HCT116 (cell line): ENCODE data around the gene DUSP2. TPM values are rescaled to one million over a fixed set of nuclear protein-coding genes. Genes with fewer than 3 reads are reported as not detected.

Experiments
- ATAC-seq: fragments of 200-7000 bp; cut with Tn5 transposase; 2 replicates; pipeline ENCODE4 v1.9.1; 2020; ENCODE audit warnings: mild to moderate bottlenecking, moderate library complexity
- BruUV-seq: library from RNA; stranded (reverse); fragments of 400-500 nt; replicated peaks from 2 replicates; lab custom pipeline; 2021; lab: Mats Ljungman, UMichigan
- CTCF ChIA-PET: fragments of 300-600 bp; sonication (Branson Sonifier 250); formaldehyde crosslinking; loops from one replicate; lab custom pipeline; 2021; ENCODE audit warnings: antibody characterized with exemption; lab: Charles Lee
- POLR2A ChIA-PET: fragments of 300-600, 350-600 bp; sonication (Branson Sonifier 250); formaldehyde crosslinking; loops from one replicate; lab custom pipeline; 2021; ENCODE audit warnings: antibody characterized with exemption; lab: Charles Lee
- RAD21 ChIA-PET, 2 experiments: fragments of 300-600 bp; sonication (Branson Sonifier 250); formaldehyde crosslinking; loops; one replicate each; lab custom pipeline; 2023; ENCODE audit warnings: low total read pairs in 2 of 2; ENCODE audit not compliant: uncharacterized antibody in 2 of 2, unreplicated experiment in 2 of 2, low non-redundant PET in 1 of 2; lab: Charles Lee
- DNase-seq: peaks from one replicate; pipeline ENCODE4 v3.0.0-alpha.2; 2010; ENCODE audit warnings: low read depth, low spot score
- H2AFZ ChIP-seq: fragments of 200-600 bp; shearing (Covaris generic), sonication (generic); 2 replicates; pipeline ENCODE4 v1.6.1; 2017; ENCODE audit warnings: low read depth, mixed run types, mixed read lengths, antibody characterized with exemption, low read length; ENCODE audit not compliant: poor library complexity, severe bottlenecking
- H3K27ac ChIP-seq: 2 replicates; pipeline ENCODE4 v1.5.1; 2012; ENCODE audit warnings: low read depth, low read length
- H3K27me3 ChIP-seq: fragments of 200-600 bp; sonication (generic); 2 replicates; pipeline ENCODE4 v1.6.1; 2016; ENCODE audit warnings: mixed run types, low read length, mixed read lengths; ENCODE audit not compliant: insufficient read depth
- H3K36me3 ChIP-seq, 2 experiments: fragments of 200-500 bp in 1 of 2; fragments of 200-600 bp in 1 of 2; sonication (Bioruptor generic) in 1 of 2; sonication (generic) in 1 of 2; 2 replicates each; pipeline versions ENCODE4 v1.5.1 to v1.6.1; 2014 to 2016; ENCODE audit warnings: low read length in 2 of 2, inconsistent platforms in 1 of 2, mixed read lengths in 1 of 2, mixed run types in 1 of 2; ENCODE audit not compliant: insufficient read depth in 2 of 2, control insufficient read depth in 1 of 2
- H3K4me1 ChIP-seq, 2 experiments: fragments of 200-600 bp in 1 of 2; sonication (generic) in 1 of 2; 2 replicates each; pipeline versions ENCODE4 v1.5.1 to v1.6.1; 2012 to 2017; ENCODE audit warnings: low read length in 2 of 2, inconsistent platforms in 1 of 2, mild to moderate bottlenecking in 1 of 2, mixed read lengths in 1 of 2, mixed run types in 1 of 2, moderate library complexity in 1 of 2; ENCODE audit not compliant: insufficient read depth in 2 of 2, control insufficient read depth in 1 of 2
- H3K4me2 ChIP-seq: fragments of 200-600 bp; sonication (generic); 2 replicates; pipeline ENCODE4 v1.6.1; 2017; ENCODE audit warnings: mixed run types, low read length, mixed read lengths
- H3K4me3 ChIP-seq, 2 experiments: fragments of 200-600 bp in 1 of 2; sonication (generic) in 1 of 2; replicated peaks in 1 of 2; 2 replicates each; pipeline ENCODE4 v1.5.1; 2011 to 2016; ENCODE audit warnings: low read length in 2 of 2, control low read depth in 1 of 2, low read depth in 1 of 2, mild to moderate bottlenecking in 1 of 2, mixed read lengths in 1 of 2, mixed run types in 1 of 2
- H3K79me2 ChIP-seq: fragments of 200-600 bp; sonication (generic); 2 replicates; pipeline ENCODE4 v1.6.1; 2017; ENCODE audit warnings: mild to moderate bottlenecking, mixed run types, low read length, moderate library complexity, mixed read lengths; ENCODE audit not compliant: insufficient read depth
- H3K9ac ChIP-seq: fragments of 200-600 bp; sonication (generic); 2 replicates; pipeline ENCODE4 v1.6.1; 2016; ENCODE audit warnings: low read length, mixed read lengths
- H3K9me2 ChIP-seq: fragments of 200-600 bp; sonication (generic), shearing (Covaris generic); 2 replicates; pipeline ENCODE4 v1.6.1; 2017; ENCODE audit warnings: mixed run types, mild to moderate bottlenecking, moderate library complexity; ENCODE audit not compliant: insufficient read depth
- H3K9me3 ChIP-seq, 2 experiments: fragments of 200-500 bp in 1 of 2; fragments of 200-600 bp in 1 of 2; sonication (Bioruptor generic) in 1 of 2; sonication (generic) in 1 of 2; 2 replicates each; pipeline ENCODE4 v1.6.1; 2014 to 2017; ENCODE audit warnings: low read length in 2 of 2, mixed read lengths in 2 of 2, inconsistent platforms in 1 of 2, low read depth in 1 of 2, mild to moderate bottlenecking in 1 of 2, mixed run types in 1 of 2, moderate library complexity in 1 of 2; ENCODE audit not compliant: control insufficient read depth in 1 of 2, insufficient read depth in 1 of 2
- H4K20me1 ChIP-seq: fragments of 200-600 bp; sonication (generic), shearing (Covaris generic); 2 replicates; pipeline ENCODE4 v1.6.1; 2017; ENCODE audit warnings: mixed run types, mild to moderate bottlenecking, moderate library complexity; ENCODE audit not compliant: insufficient read depth
- CTCF ChIP-seq, 3 experiments: fragments of 200-600 bp in 1 of 3; sonication (generic) in 1 of 3; IDR thresholded peaks in 2 of 3; conservative IDR thresholded peaks in 1 of 3; 2 replicates each; pipeline ENCODE4 v1.5.1; 2012 to 2017; ENCODE audit warnings: low read depth in 2 of 3, low read length in 2 of 3, antibody characterized with exemption in 1 of 3, borderline replicate concordance in 1 of 3, control low read depth in 1 of 3, mild to moderate bottlenecking in 1 of 3, mixed read lengths in 1 of 3, mixed run types in 1 of 3, moderate library complexity in 1 of 3; ENCODE audit not compliant: insufficient read depth in 1 of 3
- EGR1 ChIP-seq: IDR thresholded peaks from 2 replicates; pipeline ENCODE4 v1.6.1; 2012; ENCODE audit warnings: low read depth
- EZH2 ChIP-seq: fragments of 200-600 bp; sonication (generic); IDR thresholded peaks from 2 replicates; pipeline ENCODE4 v1.6.1; 2017; ENCODE audit warnings: antibody characterized with exemption, mixed run types
- REST ChIP-seq: IDR thresholded peaks from 2 replicates; pipeline ENCODE4 v1.6.1; 2012; ENCODE audit warnings: low read depth
- SP1 ChIP-seq: IDR thresholded peaks from 2 replicates; pipeline ENCODE4 v1.6.1; 2012; ENCODE audit warnings: low read depth
- intact Hi-C: fragments of 100-400 bp; cut with micrococcal nuclease; formaldehyde crosslinking; loops from 2 replicates; pipeline ENCODE4 v1.10.0; 2022
- total RNA-seq: library from RNA; stranded (reverse); gene quantifications from one replicate; pipeline ENCODE4 v1.2.1, GENCODE V29; 2021; ENCODE audit not compliant: unreplicated experiment
- TF ChIP-seq, protein P1 (sequence below): IDR thresholded peaks from 2 replicates; pipeline ENCODE4 v1.6.1; 2012

The DUSP2 gene
- total RNA-seq, 1 experiment from 2014 or later: 24.5 TPM

DNA sequence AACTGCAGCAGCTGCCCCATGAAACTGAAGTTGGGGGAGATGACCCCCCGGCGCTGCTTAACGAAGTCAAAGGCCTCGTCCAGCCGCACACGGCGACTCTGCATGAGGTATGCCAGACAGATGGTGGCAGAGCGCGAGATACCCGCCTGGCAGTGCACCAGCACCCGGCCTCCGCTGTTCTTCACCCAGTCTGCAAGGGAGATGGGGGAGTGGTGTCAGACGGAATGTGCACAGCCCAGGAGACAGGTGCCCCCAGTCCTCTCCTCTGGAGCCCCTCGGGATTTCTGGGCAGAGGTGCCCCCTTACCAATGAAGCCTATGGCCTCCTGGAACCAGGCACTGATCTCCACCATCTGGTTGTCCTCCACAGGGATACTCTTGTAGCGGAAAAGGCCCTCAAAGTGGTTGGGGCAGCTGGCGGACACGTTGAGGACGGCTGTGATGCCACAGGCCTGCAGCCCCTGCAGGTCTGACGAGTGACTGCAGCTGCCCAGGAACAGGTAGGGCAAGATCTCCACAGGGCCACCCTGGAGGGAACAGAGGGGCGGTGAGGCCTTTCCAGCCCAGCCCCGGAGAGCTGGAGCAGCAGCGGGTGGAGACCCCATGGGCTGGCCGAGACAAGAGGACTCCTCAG lies 1.3 kb downstream of the DUSP2 start:
- CTCF ChIA-PET: no interaction called here
- no peaks in the 10 kb centered on the region for H3K27me3 ChIP-seq
- no TSS peak for BruUV-seq
- H3K9me2 ChIP-seq: no peaks in the 10 kb centered on the region
- intact Hi-C loops: no loop called here
- peak overlapping the region; percentile 98 for H3K9ac ChIP-seq
- peaks cover 4 to 15% of the 10 kb centered on the region in 2 experiments; a peak in 2 of 4 replicates for H3K36me3 ChIP-seq
- H3K27ac ChIP-seq: peak overlapping the region; percentile 92
- H3K4me3 ChIP-seq: peak overlapping the region; percentile 80 to 93
- TF ChIP-seq EGR1: no peak
- TF ChIP-seq CTCF (IDR thresholded peaks at IDR 0.05 in 2 of 3, conservative IDR thresholded peaks at IDR 0.05 in 1 of 3; ENCODE audit: borderline replicate concordance in 1 of 3, insufficient read depth in 1 of 3, low read depth in 2 of 3, low read length in 2 of 3): peak in 2 of 3 experiments; percentile 50 to 53; a peak in 4 of 6 replicates
- TF ChIP-seq, protein P1, sequence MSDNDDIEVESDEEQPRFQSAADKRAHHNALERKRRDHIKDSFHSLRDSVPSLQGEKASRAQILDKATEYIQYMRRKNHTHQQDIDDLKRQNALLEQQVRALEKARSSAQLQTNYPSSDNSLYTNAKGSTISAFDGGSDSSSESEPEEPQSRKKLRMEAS: peak; percentile 18; the same call in 1 of the 2 replicates
- TF ChIP-seq REST: no peak
- no peak for TF ChIP-seq EZH2
- no peak for TF ChIP-seq SP1
- peaks cover 21% of the 10 kb centered on the region for H3K79me2 ChIP-seq
- no peaks in the 10 kb centered on the region for H3K9me3 ChIP-seq
- RAD21 ChIA-PET: interaction anchor here (0.9 to 1.2 kb wide), 2 partner anchors 30 kb away, joined by 3 to 6 read pairs; no protein-coding TSS in a partner anchor
- DNase-seq (peak; percentile 27), ATAC-seq (peak; percentile 44)
- peaks cover 22 to 51% of the 10 kb centered on the region in 2 experiments for H3K4me1 ChIP-seq
- no peak overlapping the region for H2AFZ ChIP-seq
- POLR2A ChIA-PET: no interaction called here
- peak overlapping the region; percentile 97 for H3K4me2 ChIP-seq
- no peaks in the 10 kb centered on the region for H4K20me1 ChIP-seq
